Panc1 (cell line): ENCODE data around the gene C9orf72. TPM values are rescaled to one million over a fixed set of nuclear protein-coding genes. Genes with fewer than 3 reads are reported as not detected.

Experiments used
- ATAC-seq: fragments of 200-7000 bp; cut with Tn5 transposase; 2 replicates; pipeline ENCODE4 v1.9.1; 2020; ENCODE audit warnings: mild to moderate bottlenecking, moderate library complexity
- BruUV-seq: library from RNA; stranded (reverse); fragments of 400-500 nt; replicated peaks from 2 replicates; lab custom pipeline; 2021; lab: Mats Ljungman, UMichigan
- CTCF ChIA-PET: fragments of 300-600 bp; sonication (Branson Sonifier 250); formaldehyde crosslinking; loops from one replicate; lab custom pipeline; 2022; ENCODE audit warnings: antibody characterized with exemption; lab: Charles Lee
- POLR2A ChIA-PET: fragments of 300-600 bp; sonication (Branson Sonifier 250); formaldehyde crosslinking; loops from one replicate; lab custom pipeline; 2022; ENCODE audit warnings: antibody characterized with exemption; lab: Charles Lee
- DNase-seq: peaks from one replicate; pipeline ENCODE4 v3.0.0-alpha.2; 2010; ENCODE audit warnings: low read depth, low spot score
- H3K27ac ChIP-seq: 2 replicates; pipeline ENCODE4 v1.5.1; 2011; ENCODE audit warnings: mild to moderate bottlenecking, low read length, inconsistent platforms
- H3K27me3 ChIP-seq: fragments of 200-500 bp; sonication (Bioruptor generic); 2 replicates; pipeline ENCODE4 v1.6.0; 2014; ENCODE audit warnings: low read length, inconsistent platforms; ENCODE audit not compliant: control insufficient read depth, insufficient read depth
- H3K36me3 ChIP-seq: fragments of 200-500 bp; sonication (Bioruptor generic); 2 replicates; pipeline ENCODE4 v1.5.1; 2014; ENCODE audit warnings: inconsistent platforms, mild to moderate bottlenecking, low read length, moderate library complexity; ENCODE audit not compliant: control insufficient read depth, insufficient read depth
- H3K4me1 ChIP-seq: 2 replicates; pipeline ENCODE4 v1.5.1; 2011; ENCODE audit warnings: inconsistent platforms, mild to moderate bottlenecking, low read length, moderate library complexity; ENCODE audit not compliant: control insufficient read depth, insufficient read depth
- H3K4me3 ChIP-seq, 2 experiments: 2 replicates each; pipeline ENCODE4 v1.5.1; 2011 to 2012; ENCODE audit warnings: low read depth in 2 of 2, low read length in 2 of 2, mild to moderate bottlenecking in 2 of 2, inconsistent platforms in 1 of 2, moderate library complexity in 1 of 2
- H3K9me3 ChIP-seq: fragments of 200-500 bp; sonication (Bioruptor generic); 2 replicates; pipeline ENCODE4 v1.5.1; 2014; ENCODE audit warnings: low read depth, mild to moderate bottlenecking, inconsistent platforms, low read length, moderate library complexity; ENCODE audit not compliant: control insufficient read depth, insufficient read depth
- CTCF ChIP-seq: fragments of 450-650 bp; IDR thresholded peaks from 2 replicates; pipeline ENCODE4 v1.5.1; 2017; ENCODE audit warnings: mild to moderate bottlenecking
- POLR2AphosphoS5 ChIP-seq: IDR thresholded peaks from 2 replicates; pipeline ENCODE4 v1.6.1; 2012; ENCODE audit warnings: mild to moderate bottlenecking, low read depth, low read length, moderate library complexity
- REST ChIP-seq, 2 experiments: IDR thresholded peaks; 2 replicates each; pipeline ENCODE4 v1.6.1; 2011 to 2012; ENCODE audit warnings: low read depth in 2 of 2, control low read depth in 1 of 2, low read length in 1 of 2, mild to moderate bottlenecking in 1 of 2, moderate library complexity in 1 of 2; ENCODE audit not compliant: insufficient read depth in 1 of 2
- SIN3A ChIP-seq: IDR thresholded peaks from 2 replicates; pipeline ENCODE4 v1.6.1; 2012; ENCODE audit warnings: low read depth, mild to moderate bottlenecking, low read length, moderate library complexity, borderline replicate concordance; ENCODE audit not compliant: insufficient read depth
- TCF7L2 ChIP-seq: IDR thresholded peaks from 2 replicates; pipeline ENCODE4 v1.6.1; 2011; ENCODE audit warnings: mild to moderate bottlenecking, low read depth, low read length, inconsistent platforms
- in situ Hi-C: cut with HindIII; loops from 2 replicates; pipeline ENCODE4 v1.10.0; 2016; ENCODE audit warnings: low sequenced_read_pairs, low pct_unique_long_range_greater_than_20kb
- intact Hi-C: fragments of 100-400 bp; cut with micrococcal nuclease; formaldehyde crosslinking; loops from one replicate; pipeline ENCODE4 v1.10.0; 2022; ENCODE audit not compliant: unreplicated experiment
- total RNA-seq: library from RNA; stranded (reverse); gene quantifications from one replicate; pipeline ENCODE4 v1.2.1, GENCODE V29; 2021; ENCODE audit not compliant: unreplicated experiment

C9orf72 gene
- total RNA-seq, 1 experiment from 2014 or later: 3.6 TPM

- TF ChIP-seq POLR2AphosphoS5 (no peak), CTCF (no peak), TCF7L2 (no peak), REST (IDR thresholded peaks at IDR 0.05; ENCODE audit: insufficient read depth in 1 of 2, low read depth in 2 of 2, low read length in 1 of 2) (no peak), SIN3A (no peak)
- Histone ChIP-seq H3K27ac (no peak overlapping the region), H3K9me3 (no peaks in the 10 kb centered on the region), H3K4me1 (no peaks in the 10 kb centered on the region), H3K36me3 (no peaks in the 10 kb centered on the region), H3K27me3 (no peaks in the 10 kb centered on the region), H3K4me3 (no peak overlapping the region)
- no TSS peak for BruUV-seq
- intact Hi-C loops: no loop called here
- ATAC-seq: no peak
- in situ Hi-C loops: no loop called here
- CTCF ChIA-PET: no interaction called here
- DNase-seq: no peak
- POLR2A ChIA-PET: no interaction called here
These were observed 36.2 kb downstream of the C9orf72 start for GRCh38 chr9:27537027-27537435.

- POLR2A ChIA-PET: no interaction called here
- DNase-seq (no peak), ATAC-seq (no peak)
- no TSS peak for BruUV-seq
- CTCF ChIA-PET: no interaction called here
- H3K4me1 ChIP-seq: no peaks in the 10 kb centered on the region
- in situ Hi-C loops (no loop called here), intact Hi-C loops (no loop called here)
- no peaks in the 10 kb centered on the region for H3K9me3 ChIP-seq
- H3K27ac ChIP-seq: no peak overlapping the region
- H3K27me3 ChIP-seq: no peaks in the 10 kb centered on the region
- H3K36me3 ChIP-seq: no peaks in the 10 kb centered on the region
- H3K4me3 ChIP-seq: no peak overlapping the region
- no peak for TF ChIP-seq POLR2AphosphoS5
These were observed 37.1 kb downstream of the C9orf72 start for GRCh38 chr9:27536168-27536567.

- Histone ChIP-seq H3K4me3 (no peak overlapping the region), H3K9me3 (no peaks in the 10 kb centered on the region), H3K36me3 (no peaks in the 10 kb centered on the region), H3K4me1 (no peaks in the 10 kb centered on the region), H3K27ac (no peak overlapping the region), H3K27me3 (no peaks in the 10 kb centered on the region)
- no TSS peak for BruUV-seq
- POLR2A ChIA-PET: no interaction called here
- no peak for ATAC-seq
- TF ChIP-seq POLR2AphosphoS5 (no peak), REST (IDR thresholded peaks at IDR 0.05; ENCODE audit: insufficient read depth in 1 of 2, low read depth in 2 of 2, low read length in 1 of 2) (no peak)
- DNase-seq: no peak
- intact Hi-C loops: no loop called here
- in situ Hi-C loops: no loop called here
- CTCF ChIA-PET: no interaction called here
These were observed 37.6 kb downstream of the C9orf72 start for GRCh38 chr9:27535701-27536118.
